K562 (cell line): ENCODE data around the gene ROM1. TPM values are rescaled to one million over a fixed set of nuclear protein-coding genes. Genes with fewer than 3 reads are reported as not detected.

Source experiments
- GABPB2 ChIP-seq: fragments of 250-450 bp; sonication (Bioruptor Pico); conservative IDR thresholded peaks from 2 replicates; pipeline ENCODE4 v1.5.1; 2021; ENCODE audit warnings: mild to moderate bottlenecking
- GTF2B ChIP-seq: IDR thresholded peaks from 2 replicates; pipeline ENCODE4 v1.6.1; 2011; ENCODE audit not compliant: insufficient read length; ENCODE audit errors: extremely low read depth
- HBP1 ChIP-seq: fragments of 450-650 bp; formaldehyde crosslinking; IDR thresholded peaks from 2 replicates; pipeline ENCODE4 v1.4.0; 2022; ENCODE audit warnings: missing genetic modification characterization
- MYC ChIP-seq, 2 experiments: fragments of 250-450 bp in 1 of 2; sonication (Bioruptor Pico) in 1 of 2; IDR thresholded peaks; 2 replicates each; pipeline versions ENCODE4 v1.5.1 to v1.6.1; 2012 to 2021; ENCODE audit warnings: low read depth in 2 of 2, borderline replicate concordance in 1 of 2, improper control_type of control experiment in 1 of 2, low read length in 1 of 2, mild to moderate bottlenecking in 1 of 2, moderate library complexity in 1 of 2
- NUFIP1 ChIP-seq: fragments of 450-650 bp; IDR thresholded peaks from 2 replicates; pipeline ENCODE4 v1.6.1; 2018; ENCODE audit not compliant: partially characterized antibody
- RBM39 ChIP-seq: fragments of 200-400 bp; formaldehyde crosslinking; optimal IDR thresholded peaks from 2 replicates; pipeline ENCODE3; 2018; ENCODE audit warnings: low read depth, low read length
- SLC30A9 ChIP-seq: fragments of 250-450 bp; sonication (Bioruptor Pico); IDR thresholded peaks from 2 replicates; pipeline ENCODE4 v1.8.0; 2022; ENCODE audit warnings: mild to moderate bottlenecking, moderate library complexity
- SMARCA5 ChIP-seq: fragments of 450-650 bp; IDR thresholded peaks from 2 replicates; pipeline ENCODE4 v1.6.1; 2016
- SMARCB1 ChIP-seq: IDR thresholded peaks from 2 replicates; pipeline ENCODE4 v1.6.1; 2011; ENCODE audit warnings: improper control_type of control experiment, low read depth; ENCODE audit not compliant: insufficient read length
- ZNF274 ChIP-seq: IDR thresholded peaks from 2 replicates; pipeline ENCODE4 v1.6.1; 2011; ENCODE audit warnings: low read depth, mild to moderate bottlenecking, low read length, moderate library complexity, borderline replicate concordance
- ZNF41 ChIP-seq: fragments of 250-450 bp; sonication (Bioruptor Pico); conservative IDR thresholded peaks from 2 replicates; pipeline ENCODE4 v1.4.0; 2020; ENCODE audit warnings: mild to moderate bottlenecking
- ZNF584 ChIP-seq: fragments of 200-800 bp; sonication (Bioruptor generic); IDR thresholded peaks from 2 replicates; pipeline ENCODE4 v1.6.1; 2016; ENCODE audit warnings: low read depth, mild to moderate bottlenecking, missing genetic modification characterization, missing compliant biosample characterization
- ZNF592 ChIP-seq: fragments of 450-650 bp; IDR thresholded peaks from 2 replicates; pipeline ENCODE4 v1.6.1; 2017; ENCODE audit warnings: antibody characterized with exemption, mild to moderate bottlenecking
- polyA plus RNA-seq, 8 experiments: library from polyadenylated mRNA; depleted of rRNA in 4 of 8; stranded (reverse) in 5 of 8; unstranded in 3 of 8; fragments of >200 nt; fragmentation: Nextera tagmentation in 2 of 8; fragmentation: Illumina TruSeq in 1 of 8; extraction: Ambion mirVana in 2 of 8; extraction: Trizol in 1 of 8; gene quantifications; 2 replicates each; pipeline versions ENCODE4 v1.2.1 to v1.2.3, GENCODE V29; 2011 to 2014; ENCODE audit warnings: inconsistent platforms in 1 of 8, missing spikeins in 1 of 8
- total RNA-seq, 7 experiments: library from RNA; depleted of rRNA in 6 of 7; stranded (reverse); fragments of >200 nt in 6 of 7; fragmentation: Illumina TruSeq in 2 of 7; extraction: Trizol in 2 of 7; gene quantifications; 2 replicates each; pipeline versions ENCODE4 v1.2.1 to v1.2.3, GENCODE V29; 2011 to 2021; ENCODE audit warnings: low replicate concordance in 1 of 7

ROM1 gene
- total and polyA plus RNA-seq, 9 of the 15 experiments (the other 6 are each of a cell fraction or from before 2014, with no cell fraction given), result 0.75 to 4.0 (median 2.6) TPM

- no peak; the same call in 1 of the 2 replicates for TF ChIP-seq MYC (IDR thresholded peaks at IDR 0.05; ENCODE audit: low read depth, low read length)
- no peak for TF ChIP-seq MYC (CRISPR knock-in tag; IDR thresholded peaks at IDR 0.05; ENCODE audit: borderline replicate concordance, low read depth)
- 0 out of 2 replicates have a peak, but pooled peaks have one; percentile 21 for TF ChIP-seq ZNF584 (CRISPR knock-in tag)
- no peak for TF ChIP-seq SMARCA5
- TF ChIP-seq ZNF592, result peak; percentile 85
- TF ChIP-seq SLC30A9 (CRISPR knock-in tag), result no peak
- no peak for TF ChIP-seq RBM39
- no peak for TF ChIP-seq GTF2B
- peak; percentile 30; the same call in 1 of the 2 replicates for TF ChIP-seq ZNF274
- 0 out of 2 replicates have a peak, but pooled peaks have one; percentile 29 for TF ChIP-seq ZNF41
- 0 out of 2 replicates have a peak, but pooled peaks have one; percentile 42 for TF ChIP-seq HBP1 (CRISPR knock-in tag)
- TF ChIP-seq GABPB2 (CRISPR knock-in tag), result no peak
- no peak for TF ChIP-seq SMARCB1
- no peak for TF ChIP-seq NUFIP1
Observed at GRCh38 chr11:62602141-62603071, 10.7 kb upstream of the ROM1 start (continued).
